C4-2B (cell line): Measurements from ENCODE around the gene MAGI3.
"Not testable (repeated sequence)": the region's sequence is repeated elsewhere in the genome, so short reads cannot be mapped to it uniquely, and the experiment has no call there.

ENCODE experiments used
- H3K27ac ChIP-seq: fragments of 450-650 bp; 2 replicates; pipeline ENCODE4 v1.5.1; 2017
- CTCF ChIP-seq: fragments of 450-650 bp; conservative IDR thresholded peaks from 2 replicates; pipeline ENCODE4 v1.5.1; 2017; ENCODE audit warnings: mild to moderate bottlenecking
- ZFX ChIP-seq: fragments of 450-650 bp; IDR thresholded peaks from 2 replicates; pipeline ENCODE4 v1.6.1; 2017

MAGI3 gene

GRCh38 chr1:113587475-113587874 lies 197.2 kb downstream of the MAGI3 start:
- no peak for TF ChIP-seq CTCF
- TF ChIP-seq ZFX, result no peak
- no peak overlapping the region for H3K27ac ChIP-seq

- no peak for TF ChIP-seq ZFX
- no peak for TF ChIP-seq CTCF
- no peak overlapping the region for H3K27ac ChIP-seq
Measured at GRCh38 chr1:113592230-113592629, 201.9 kb downstream of the MAGI3 start.

- TF ChIP-seq CTCF (no peak), ZFX (no peak)
- H3K27ac ChIP-seq, result no peak overlapping the region
Measured at GRCh38 chr1:113593550-113594297, 203.4 kb downstream of the MAGI3 start.

GRCh38 chr1:113604466-113604865 lies 214.2 kb downstream of the MAGI3 start:
- H3K27ac ChIP-seq, result not testable (repeated sequence)

GRCh38 chr1:113605146-113605545 lies 214.8 kb downstream of the MAGI3 start:
- TF ChIP-seq CTCF, result no peak
- TF ChIP-seq ZFX, result no peak
- H3K27ac ChIP-seq, result no peak overlapping the region

GRCh38 chr1:113608399-113608798 lies 218.1 kb downstream of the MAGI3 start:
- no peak overlapping the region for H3K27ac ChIP-seq

GRCh38 chr1:113610372-113610771 lies 220.1 kb downstream of the MAGI3 start:
- no peak for TF ChIP-seq ZFX
- TF ChIP-seq CTCF, result no peak

More at GRCh38 chr1:113608399-113608798, 218.1 kb downstream of the MAGI3 start:
- TF ChIP-seq ZFX, result no peak
- TF ChIP-seq CTCF, result no peak

GRCh38 chr1:113615425-113615824 lies 225.1 kb downstream of the MAGI3 start:
- no peak for TF ChIP-seq ZFX

More at GRCh38 chr1:113610372-113610771, 220.1 kb downstream of the MAGI3 start:
- H3K27ac ChIP-seq, result no peak overlapping the region

More at GRCh38 chr1:113615425-113615824, 225.1 kb downstream of the MAGI3 start:
- H3K27ac ChIP-seq, result no peak overlapping the region
